HepG2 (cell line): Measurements from ENCODE around the gene MGA. TPM values are rescaled to one million over a fixed set of nuclear protein-coding genes. Genes with fewer than 3 reads are reported as not detected.
A peak's percentile ranks its signal among the peaks of the same experiment; 100 is the strongest.

Experiments used
- KDM4B ChIP-seq: sonication (generic); formaldehyde crosslinking; IDR thresholded peaks from 2 replicates; pipeline ENCODE4 v1.4.0; 2020; ENCODE audit warnings: missing genetic modification reagents
- NCOA2 ChIP-seq: sonication (generic); formaldehyde crosslinking; IDR thresholded peaks from 2 replicates; pipeline ENCODE4 v1.8.0; 2022; ENCODE audit warnings: inconsistent platforms
- NPAS2 ChIP-seq: sonication (generic); formaldehyde crosslinking; IDR thresholded peaks from 2 replicates; pipeline ENCODE4 v1.8.0; 2022; ENCODE audit warnings: mild to moderate bottlenecking, missing genetic modification reagents, borderline replicate concordance
- SRSF9 ChIP-seq: fragments of 200-400 bp; formaldehyde crosslinking; IDR thresholded peaks from 2 replicates; pipeline ENCODE4 v1.6.1; 2018; ENCODE audit warnings: borderline replicate concordance, mild to moderate bottlenecking, low read depth, low read length; ENCODE audit not compliant: insufficient read depth, poor library complexity, severe bottlenecking
- YEATS4 ChIP-seq: sonication (generic); formaldehyde crosslinking; IDR thresholded peaks from 2 replicates; pipeline ENCODE4 v1.4.0; 2020; ENCODE audit warnings: missing genetic modification reagents, borderline replicate concordance
- ZFP82 ChIP-seq: sonication (generic); formaldehyde crosslinking; IDR thresholded peaks from 2 replicates; pipeline ENCODE4 v1.5.1; 2020; ENCODE audit warnings: mild to moderate bottlenecking, missing genetic modification reagents, borderline replicate concordance
- ZNF296 ChIP-seq: sonication (generic); formaldehyde crosslinking; conservative IDR thresholded peaks from 2 replicates; pipeline ENCODE4 v1.5.0; 2020; ENCODE audit warnings: mild to moderate bottlenecking, missing genetic modification reagents
- ZNF737 ChIP-seq: sonication (generic); formaldehyde crosslinking; IDR thresholded peaks from 2 replicates; pipeline ENCODE4 v1.5.0; 2020; ENCODE audit warnings: missing genetic modification reagents, mild to moderate bottlenecking, borderline replicate concordance
- polyA plus RNA-seq, 8 experiments: library from polyadenylated mRNA; depleted of rRNA in 3 of 8; stranded (reverse) in 7 of 8; unstranded in 1 of 8; fragments of >200 nt; fragmentation: Illumina TruSeq in 4 of 8; extraction: Trizol in 4 of 8; gene quantifications; 2 replicates each; pipeline versions ENCODE4 v1.2.1 to v1.2.3, GENCODE V29; 2011 to 2016; ENCODE audit warnings: low read depth in 4 of 8, missing spikeins in 1 of 8, mixed read lengths in 1 of 8; ENCODE audit not compliant: insufficient read depth in 1 of 8
- total RNA-seq, 5 experiments: library from RNA; depleted of rRNA; stranded (reverse); fragments of >200 nt; fragmentation: Illumina TruSeq; extraction: Trizol; gene quantifications; 2 replicates each; pipeline ENCODE4 v1.2.3, GENCODE V29; 2016; ENCODE audit warnings: low read depth in 1 of 5
- TF ChIP-seq, protein P1 (sequence below): sonication (generic); formaldehyde crosslinking; IDR thresholded peaks from 2 replicates; pipeline ENCODE4 v1.4.0; 2020; ENCODE audit warnings: missing genetic modification reagents, borderline replicate concordance
- TF ChIP-seq, protein P2 (sequence below): sonication (generic); formaldehyde crosslinking; IDR thresholded peaks from 2 replicates; pipeline ENCODE4 v1.4.0; 2020; ENCODE audit warnings: missing genetic modification reagents
- TF ChIP-seq, protein P3 (sequence below), 2 experiments: sonication (generic) in 1 of 2; formaldehyde crosslinking in 1 of 2; IDR thresholded peaks; 2 replicates each; pipeline versions ENCODE4 v1.4.0 to v1.6.1; 2016 to 2020; ENCODE audit warnings: borderline replicate concordance in 1 of 2, low read depth in 1 of 2, mild to moderate bottlenecking in 1 of 2, missing genetic modification reagents in 1 of 2

MGA gene
- total and polyA plus RNA-seq, 2 of the 13 experiments (the other 11 are each of a cell fraction or from before 2014, with no cell fraction given): 5.3 to 59.0 TPM

DNA sequence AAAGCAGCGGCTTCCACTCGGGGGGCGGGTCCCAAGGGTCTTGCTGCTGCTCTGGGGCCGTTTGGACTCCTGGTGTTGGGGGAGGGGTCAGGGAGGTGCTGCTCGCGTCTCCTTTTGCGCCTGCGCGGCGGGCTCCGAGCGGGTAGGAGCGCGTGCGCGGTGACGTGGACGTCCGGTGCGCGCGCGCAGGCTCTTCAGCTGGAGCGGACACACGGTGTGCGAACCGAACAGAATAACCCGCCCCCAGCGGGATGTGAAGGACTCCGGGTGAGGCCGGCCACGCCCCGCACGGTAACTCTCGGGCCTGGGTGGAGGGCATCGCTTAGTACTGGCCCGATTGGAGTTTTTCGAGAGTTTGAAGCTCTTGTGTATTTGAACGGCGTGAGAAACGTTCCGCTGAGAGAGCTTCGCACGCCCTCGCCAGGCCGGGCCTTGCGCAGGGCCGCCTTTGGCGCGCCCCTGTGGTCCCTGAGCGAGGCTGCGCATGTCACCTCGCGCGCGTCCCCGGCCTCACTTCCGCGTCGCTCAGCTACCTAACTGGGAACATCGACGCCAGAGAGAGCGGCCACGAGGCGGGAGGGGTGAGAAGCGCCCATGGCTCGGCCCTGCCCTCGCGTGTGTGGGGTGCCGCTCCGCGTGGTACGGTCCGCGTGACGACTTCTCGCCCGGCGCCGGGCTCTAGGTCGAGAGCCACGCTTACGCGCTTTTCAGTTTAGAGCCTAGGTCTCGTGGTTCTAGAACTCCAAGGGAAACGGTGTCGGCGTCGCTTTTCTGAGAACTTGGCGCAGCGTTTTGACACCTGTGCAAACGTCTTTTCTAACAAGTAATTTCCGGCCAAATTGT, at the start of gene MGA (continued):
- TF ChIP-seq, protein P1, sequence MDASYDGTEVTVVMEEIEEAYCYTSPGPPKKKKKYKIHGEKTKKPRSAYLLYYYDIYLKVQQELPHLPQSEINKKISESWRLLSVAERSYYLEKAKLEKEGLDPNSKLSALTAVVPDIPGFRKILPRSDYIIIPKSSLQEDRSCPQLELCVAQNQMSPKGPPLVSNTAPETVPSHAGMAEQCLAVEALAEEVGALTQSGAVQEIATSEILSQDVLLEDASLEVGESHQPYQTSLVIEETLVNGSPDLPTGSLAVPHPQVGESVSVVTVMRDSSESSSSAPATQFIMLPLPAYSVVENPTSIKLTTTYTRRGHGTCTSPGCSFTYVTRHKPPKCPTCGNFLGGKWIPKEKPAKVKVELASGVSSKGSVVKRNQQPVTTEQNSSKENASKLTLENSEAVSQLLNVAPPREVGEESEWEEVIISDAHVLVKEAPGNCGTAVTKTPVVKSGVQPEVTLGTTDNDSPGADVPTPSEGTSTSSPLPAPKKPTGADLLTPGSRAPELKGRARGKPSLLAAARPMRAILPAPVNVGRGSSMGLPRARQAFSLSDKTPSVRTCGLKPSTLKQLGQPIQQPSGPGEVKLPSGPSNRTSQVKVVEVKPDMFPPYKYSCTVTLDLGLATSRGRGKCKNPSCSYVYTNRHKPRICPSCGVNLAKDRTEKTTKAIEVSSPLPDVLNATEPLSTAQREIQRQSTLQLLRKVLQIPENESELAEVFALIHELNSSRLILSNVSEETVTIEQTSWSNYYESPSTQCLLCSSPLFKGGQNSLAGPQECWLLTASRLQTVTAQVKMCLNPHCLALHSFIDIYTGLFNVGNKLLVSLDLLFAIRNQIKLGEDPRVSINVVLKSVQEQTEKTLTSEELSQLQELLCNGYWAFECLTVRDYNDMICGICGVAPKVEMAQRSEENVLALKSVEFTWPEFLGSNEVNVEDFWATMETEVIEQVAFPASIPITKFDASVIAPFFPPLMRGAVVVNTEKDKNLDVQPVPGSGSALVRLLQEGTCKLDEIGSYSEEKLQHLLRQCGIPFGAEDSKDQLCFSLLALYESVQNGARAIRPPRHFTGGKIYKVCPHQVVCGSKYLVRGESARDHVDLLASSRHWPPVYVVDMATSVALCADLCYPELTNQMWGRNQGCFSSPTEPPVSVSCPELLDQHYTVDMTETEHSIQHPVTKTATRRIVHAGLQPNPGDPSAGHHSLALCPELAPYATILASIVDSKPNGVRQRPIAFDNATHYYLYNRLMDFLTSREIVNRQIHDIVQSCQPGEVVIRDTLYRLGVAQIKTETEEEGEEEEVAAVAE: no peak
- TF ChIP-seq ZFP82 (CRISPR knock-in tag): no peak
- no peak for TF ChIP-seq NCOA2 (CRISPR knock-in tag)
- no peak for TF ChIP-seq SRSF9
- TF ChIP-seq ZNF296 (CRISPR knock-in tag): 0 out of 2 replicates have a peak, but pooled peaks have one; percentile 14
- TF ChIP-seq YEATS4 (CRISPR knock-in tag): peak; percentile 83; the same call in 1 of the 2 replicates
- TF ChIP-seq ZNF737 (CRISPR knock-in tag): 0 out of 2 replicates have a peak, but pooled peaks have one; percentile 30
- TF ChIP-seq, protein P2, sequence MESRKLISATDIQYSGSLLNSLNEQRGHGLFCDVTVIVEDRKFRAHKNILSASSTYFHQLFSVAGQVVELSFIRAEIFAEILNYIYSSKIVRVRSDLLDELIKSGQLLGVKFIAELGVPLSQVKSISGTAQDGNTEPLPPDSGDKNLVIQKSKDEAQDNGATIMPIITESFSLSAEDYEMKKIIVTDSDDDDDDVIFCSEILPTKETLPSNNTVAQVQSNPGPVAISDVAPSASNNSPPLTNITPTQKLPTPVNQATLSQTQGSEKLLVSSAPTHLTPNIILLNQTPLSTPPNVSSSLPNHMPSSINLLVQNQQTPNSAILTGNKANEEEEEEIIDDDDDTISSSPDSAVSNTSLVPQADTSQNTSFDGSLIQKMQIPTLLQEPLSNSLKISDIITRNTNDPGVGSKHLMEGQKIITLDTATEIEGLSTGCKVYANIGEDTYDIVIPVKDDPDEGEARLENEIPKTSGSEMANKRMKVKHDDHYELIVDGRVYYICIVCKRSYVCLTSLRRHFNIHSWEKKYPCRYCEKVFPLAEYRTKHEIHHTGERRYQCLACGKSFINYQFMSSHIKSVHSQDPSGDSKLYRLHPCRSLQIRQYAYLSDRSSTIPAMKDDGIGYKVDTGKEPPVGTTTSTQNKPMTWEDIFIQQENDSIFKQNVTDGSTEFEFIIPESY (CRISPR knock-in tag): peak; percentile 29; the same call in 1 of the 2 replicates
- TF ChIP-seq, protein P3, sequence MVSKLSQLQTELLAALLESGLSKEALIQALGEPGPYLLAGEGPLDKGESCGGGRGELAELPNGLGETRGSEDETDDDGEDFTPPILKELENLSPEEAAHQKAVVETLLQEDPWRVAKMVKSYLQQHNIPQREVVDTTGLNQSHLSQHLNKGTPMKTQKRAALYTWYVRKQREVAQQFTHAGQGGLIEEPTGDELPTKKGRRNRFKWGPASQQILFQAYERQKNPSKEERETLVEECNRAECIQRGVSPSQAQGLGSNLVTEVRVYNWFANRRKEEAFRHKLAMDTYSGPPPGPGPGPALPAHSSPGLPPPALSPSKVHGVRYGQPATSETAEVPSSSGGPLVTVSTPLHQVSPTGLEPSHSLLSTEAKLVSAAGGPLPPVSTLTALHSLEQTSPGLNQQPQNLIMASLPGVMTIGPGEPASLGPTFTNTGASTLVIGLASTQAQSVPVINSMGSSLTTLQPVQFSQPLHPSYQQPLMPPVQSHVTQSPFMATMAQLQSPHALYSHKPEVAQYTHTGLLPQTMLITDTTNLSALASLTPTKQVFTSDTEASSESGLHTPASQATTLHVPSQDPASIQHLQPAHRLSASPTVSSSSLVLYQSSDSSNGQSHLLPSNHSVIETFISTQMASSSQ (IDR thresholded peaks at IDR 0.05; ENCODE audit: low read depth): no peak
- TF ChIP-seq, protein P3 (CRISPR knock-in tag; IDR thresholded peaks at IDR 0.05; ENCODE audit: borderline replicate concordance): no peak
- no peak for TF ChIP-seq NPAS2 (CRISPR knock-in tag)
- no peak for TF ChIP-seq KDM4B (CRISPR knock-in tag)
